ENCODE results near the gene TBC1D22A.

GRCh38 chr22:46974631-46975585 lies 212.5 kb downstream of the TBC1D22A start:
- TF ChIP-seq CTCF (IDR thresholded peaks at IDR 0.05; ENCODE audit: insufficient read depth, low read depth, low read length) (no peak), EZH2 (IDR thresholded peaks at IDR 0.05; ENCODE audit: insufficient read depth, low read length) (no peak)

All from astrocyte (in vitro differentiated cells and primary cell).